GM18870 (cell line): ENCODE results near the gene TMCO6.

ENCODE experiments used
- ATAC-seq: cut with Tn5 transposase; IDR thresholded peaks from one replicate; pipeline ENCODE4 v1.9.1; 2021; ENCODE audit warnings: moderate library complexity; ENCODE audit not compliant: unreplicated experiment

The TMCO6 gene

DNA sequence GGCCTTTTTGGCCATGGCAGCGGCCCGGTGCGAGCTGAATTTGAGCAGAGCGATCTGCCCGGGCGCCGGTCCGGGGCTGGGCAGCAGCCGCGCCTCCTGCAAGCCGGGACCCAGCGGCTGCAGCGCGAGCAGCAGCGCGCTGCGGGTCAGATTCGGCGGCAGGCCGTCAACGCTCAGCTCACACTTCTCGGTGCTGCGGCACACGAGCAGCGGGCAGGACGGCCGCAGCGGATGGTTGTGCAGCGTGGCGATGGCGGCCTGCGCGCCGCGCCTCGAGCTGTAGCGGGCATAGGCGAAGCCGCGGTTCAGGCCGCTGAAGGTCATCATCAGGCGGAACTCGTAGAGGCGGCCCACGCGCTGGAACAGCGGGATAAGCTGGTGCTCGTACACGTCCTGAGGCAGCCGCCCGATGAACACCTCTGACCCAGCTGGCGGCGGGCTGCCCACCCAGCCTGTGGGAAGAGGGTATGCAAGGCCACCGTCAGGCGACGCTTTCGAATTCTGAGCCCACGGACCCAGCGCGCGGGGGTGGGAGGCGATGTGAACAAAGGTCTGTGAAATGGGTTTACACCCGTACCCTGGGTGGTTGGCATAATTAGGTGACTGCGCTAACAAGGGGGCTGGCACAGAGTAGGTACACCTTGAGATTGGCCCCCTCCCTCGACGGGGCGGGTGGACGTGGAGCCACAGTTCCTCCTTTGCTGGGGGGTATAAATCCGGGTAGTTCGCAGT lies 33.4 kb downstream of the TMCO6 start:
- ATAC-seq: no peak

DNA sequence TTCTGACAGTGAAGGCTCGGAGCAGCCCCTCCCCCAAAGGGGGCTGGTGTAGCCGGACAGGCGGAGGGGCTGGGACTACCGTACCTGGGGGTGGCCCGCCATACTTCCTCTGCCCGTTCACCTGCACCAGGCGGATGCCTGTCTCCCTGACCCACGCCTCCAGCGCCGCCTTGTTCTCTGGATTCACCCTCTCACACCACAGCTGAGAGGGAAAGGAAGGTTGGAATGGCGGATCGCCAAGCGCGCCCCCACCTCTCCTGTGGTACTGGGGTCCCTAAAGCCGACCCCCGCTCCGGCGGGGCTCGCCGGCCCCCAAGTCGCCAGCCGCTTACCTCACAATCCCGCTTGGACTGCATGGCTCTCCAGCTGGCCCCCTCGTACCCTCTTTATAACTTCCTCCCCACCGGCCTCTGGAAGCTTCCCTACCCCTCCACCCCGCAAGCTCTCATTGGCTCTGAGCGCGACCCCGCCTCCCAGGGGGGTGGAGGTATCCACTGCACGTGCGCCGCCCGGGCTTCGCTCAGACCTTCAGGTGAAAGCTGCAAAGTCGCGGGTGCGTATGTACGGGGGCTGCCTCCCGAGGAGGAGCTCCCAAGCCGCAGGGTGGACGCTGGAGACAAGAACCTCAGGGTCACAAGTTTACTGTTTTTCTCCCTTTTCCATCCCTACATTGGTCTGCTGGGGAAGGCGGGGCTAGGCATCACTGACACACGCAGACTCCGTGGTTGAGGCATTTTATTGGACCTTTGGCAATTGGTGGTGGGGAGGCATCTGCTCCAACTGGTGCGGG lies 34.1 kb downstream of the TMCO6 start, which contains the start of gene DND1:
TSS of gene DND1 (minus strand) at position 390 of the 790 bp plus-strand sequence. CDS start at position 356, 34 bp downstream.
- no peak for ATAC-seq

DNA sequence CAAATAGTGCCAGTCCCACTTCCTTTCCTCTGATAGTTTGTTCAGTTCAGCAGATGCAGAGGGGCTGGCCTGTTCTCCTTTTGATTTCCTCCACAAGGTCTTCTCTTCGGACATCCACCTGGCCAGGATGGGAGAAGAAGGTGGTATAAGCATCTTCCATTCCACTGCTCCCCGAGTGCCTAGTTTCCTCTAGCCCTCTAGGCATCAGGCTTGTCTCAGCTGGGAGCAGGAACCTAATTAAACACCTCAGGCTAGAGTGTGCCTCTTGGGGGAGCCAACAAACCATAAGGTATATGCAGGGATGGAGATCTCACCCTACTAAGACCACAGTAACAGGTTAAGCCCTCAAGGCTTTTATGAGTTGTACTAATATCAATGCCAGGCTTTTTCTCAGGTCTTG lies 35.0 kb downstream of the TMCO6 start:
- ATAC-seq: no peak

DNA sequence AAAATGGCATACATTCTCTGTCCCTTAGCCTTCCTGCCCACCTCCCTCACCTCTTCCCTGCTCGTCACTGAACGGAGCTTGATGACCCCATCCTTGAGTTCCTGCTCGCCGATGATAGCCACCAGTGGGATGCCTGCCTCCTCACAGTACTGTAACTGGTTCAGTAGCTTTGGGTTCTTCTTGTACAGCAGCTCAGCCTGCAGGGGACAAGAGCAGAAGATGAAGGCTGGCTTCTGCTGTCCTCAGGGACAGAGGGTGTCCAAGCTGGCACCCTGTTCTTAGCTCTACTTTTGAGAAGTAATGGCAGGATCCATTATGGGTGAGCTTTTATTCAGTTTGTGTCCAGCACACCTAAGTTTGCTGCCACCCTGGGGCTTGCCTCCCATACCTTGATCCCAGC lies 35.4 kb downstream of the TMCO6 start:
- no peak for ATAC-seq

DNA sequence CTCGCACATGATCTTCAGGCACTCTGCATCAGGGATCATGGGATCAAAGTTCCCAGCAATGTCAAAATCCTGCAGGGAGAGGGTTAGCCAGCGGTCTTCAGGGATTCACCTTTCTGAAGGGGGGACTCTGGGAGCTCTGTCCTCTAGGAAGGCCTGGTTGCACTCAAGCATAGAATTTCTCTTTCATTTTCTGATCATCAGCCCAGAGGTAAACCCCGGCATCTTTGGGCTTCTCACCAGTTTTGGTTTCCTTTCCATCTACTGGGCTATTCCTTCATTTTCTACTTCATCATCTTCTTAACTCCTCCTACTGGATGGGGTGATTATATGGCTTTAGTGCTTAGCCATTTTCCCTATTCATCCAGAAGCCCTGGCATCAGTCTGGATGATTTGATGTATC lies 38.7 kb downstream of the TMCO6 start:
- peak; percentile 80 for ATAC-seq

DNA sequence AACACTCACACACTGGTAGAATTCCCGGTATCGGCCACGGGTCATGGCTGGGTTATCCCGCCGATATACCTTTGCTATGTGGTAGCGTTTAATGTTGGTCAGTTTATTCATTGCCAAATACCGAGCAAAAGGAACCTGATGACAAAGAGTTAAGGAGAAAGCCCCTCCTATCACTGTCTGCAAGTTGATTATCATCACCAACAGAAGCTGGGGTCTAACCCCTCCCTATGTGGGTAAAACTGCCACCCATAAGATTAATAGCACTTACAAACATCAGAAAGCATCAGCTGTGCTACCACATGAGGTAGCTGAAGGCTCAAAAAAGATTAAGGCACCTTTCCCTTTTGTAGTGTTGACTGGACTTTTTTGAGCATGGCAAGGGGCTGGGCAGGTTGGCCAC lies 39.7 kb downstream of the TMCO6 start:
- no peak for ATAC-seq

DNA sequence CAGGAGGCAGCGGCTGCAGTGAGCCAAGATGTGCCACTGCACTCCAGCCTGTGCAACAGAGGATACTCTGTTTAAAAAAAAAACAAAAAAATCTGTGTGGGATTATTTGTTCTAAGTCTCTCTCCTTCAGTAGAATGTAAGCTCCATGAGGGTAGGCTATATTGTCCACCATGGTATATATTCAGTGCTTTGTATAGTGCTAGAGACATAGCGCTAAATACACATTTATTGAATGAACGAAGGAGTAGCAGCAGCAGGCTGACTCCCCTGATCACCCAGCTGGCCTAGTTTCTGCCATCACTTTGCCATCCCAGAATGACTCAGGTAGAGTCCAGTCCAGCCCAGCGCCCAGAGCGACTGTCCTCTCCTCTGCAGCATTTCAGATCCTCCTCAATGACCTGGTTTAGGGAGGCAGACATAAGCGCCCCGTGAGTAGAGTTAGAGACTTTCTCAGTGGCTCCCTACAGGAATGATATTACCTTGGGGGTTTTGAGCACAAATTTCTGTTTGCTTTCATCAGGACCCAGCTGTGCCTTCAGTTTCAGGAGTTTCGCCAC lies 51.2 kb downstream of the TMCO6 start:
- no peak for ATAC-seq

DNA sequence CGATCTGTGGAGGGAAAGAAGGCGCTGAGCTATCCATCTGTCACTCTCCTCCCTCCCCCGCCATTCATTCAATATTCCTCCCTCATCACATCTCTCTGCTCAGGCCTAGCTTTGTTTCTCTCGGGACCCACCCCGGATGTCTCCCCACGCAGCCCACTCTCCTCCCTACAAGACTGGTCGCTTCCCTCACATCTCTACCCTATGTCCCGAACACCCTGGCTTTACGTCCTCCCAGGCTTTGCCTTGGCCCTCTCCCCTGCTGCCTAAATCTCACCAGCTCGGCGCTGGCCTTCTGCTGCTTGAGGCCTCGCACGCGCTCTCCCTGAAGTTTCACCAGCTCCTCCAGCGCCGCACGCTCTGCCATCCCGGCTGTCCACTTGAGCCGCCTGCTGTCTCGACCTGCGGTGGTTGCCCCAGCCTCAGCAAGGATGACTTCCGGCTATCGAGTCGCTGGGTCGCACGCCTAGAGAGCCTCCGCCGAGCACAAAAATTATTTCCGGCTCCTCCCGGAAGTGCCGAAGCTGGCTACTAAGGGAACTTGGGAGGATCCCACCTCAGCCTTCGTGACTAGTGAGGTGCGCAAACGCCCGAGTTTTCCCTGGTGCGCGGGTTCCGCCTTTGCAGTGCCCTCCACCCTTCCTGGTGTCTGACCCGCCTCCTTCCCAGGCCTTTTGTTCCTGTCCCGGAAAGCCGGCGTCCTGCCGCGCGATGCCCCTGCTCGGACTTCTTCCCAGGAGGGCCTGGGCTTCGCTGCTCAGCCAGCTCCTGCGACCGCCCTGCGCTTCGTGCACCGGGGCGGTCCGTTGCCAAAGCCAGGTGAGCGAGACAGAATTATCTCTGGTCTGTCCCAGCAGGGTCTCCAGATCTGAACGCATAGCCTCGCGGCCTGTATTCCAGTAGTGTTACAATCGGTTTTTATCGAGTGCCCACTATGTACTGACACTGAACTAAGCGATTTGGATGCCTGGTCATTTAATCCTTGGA lies 52.0 kb downstream of the TMCO6 start, which contains the start of the genes HARS1 and HARS2:
TSS of gene HARS1 (minus strand) at position 430 of the 984 bp plus-strand sequence. CDS start at position 364, 66 bp downstream.
TSS of gene HARS2 (plus strand) at position 515 of the 984 bp plus-strand sequence. CDS start at position 709, 194 bp downstream.
- peak; percentile 92 for ATAC-seq

DNA sequence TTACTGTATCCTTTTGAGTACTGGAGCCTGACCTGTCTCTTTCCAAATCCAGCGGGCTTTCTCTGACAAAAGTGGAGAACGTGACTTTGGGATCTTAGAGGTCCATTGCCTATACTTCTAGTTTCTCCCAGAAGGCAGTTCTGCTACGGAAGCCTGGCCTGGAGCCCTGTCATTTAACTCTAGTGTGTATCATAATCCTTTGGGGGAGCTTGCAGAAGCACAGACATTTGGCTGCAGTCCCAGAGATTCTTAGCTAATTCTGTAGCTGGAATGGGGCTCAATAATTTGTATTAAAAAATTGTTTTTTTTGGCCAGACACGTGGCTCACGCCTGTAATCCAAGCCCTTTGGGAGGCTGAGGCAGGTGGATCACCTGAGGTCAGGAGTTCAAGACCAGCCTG lies 55.0 kb downstream of the TMCO6 start:
- no peak for ATAC-seq
